H1 (cell line): ENCODE data around the gene SF3B2. TPM values are rescaled to one million over a fixed set of nuclear protein-coding genes. Genes with fewer than 3 reads are reported as not detected.
"Not testable (repeated sequence)": the region's sequence is repeated elsewhere in the genome, so short reads cannot be mapped to it uniquely, and the experiment has no call there.

Experiments used
- CTCF ChIA-PET: fragments of 300-600 bp; sonication (Branson Sonifier 250); formaldehyde crosslinking; loops from one replicate; lab custom pipeline; 2021; ENCODE audit not compliant: partially characterized antibody; lab: Charles Lee
- POLR2A ChIA-PET: fragments of 300-600 bp; sonication (Branson Sonifier 250); formaldehyde crosslinking; loops from one replicate; lab custom pipeline; 2021; ENCODE audit warnings: inconsistent platforms; ENCODE audit not compliant: partially characterized antibody; lab: Charles Lee
- DNase-seq, 2 experiments: peaks; one replicate each; pipeline versions ENCODE4 v3.0.0 to v3.0.0-alpha.2; 2010 to 2022; ENCODE audit warnings: low spot score in 2 of 2, low read depth in 1 of 2, mixed read lengths in 1 of 2
- FAIRE-seq: peaks from 2 replicates; lab custom pipeline; 2011; peaks lifted over from hg19 to GRCh38; lab: Jason Lieb, UNC
- H2AFZ ChIP-seq: 2 replicates; pipeline ENCODE4 v1.8.1; 2012; ENCODE audit warnings: low read length, inconsistent platforms
- H2AK5ac ChIP-seq: 2 replicates; pipeline ENCODE4 v1.6.1; 2013; ENCODE audit warnings: low read depth, low read length
- H2BK120ac ChIP-seq: replicated peaks from 2 replicates; pipeline ENCODE3; 2013; ENCODE audit warnings: low read depth, low read length, inconsistent platforms
- H2BK12ac ChIP-seq: 2 replicates; pipeline ENCODE4 v1.6.1; 2013; ENCODE audit warnings: low read depth, low read length
- H2BK15ac ChIP-seq: 2 replicates; pipeline ENCODE4 v1.6.1; 2013; ENCODE audit warnings: low read length
- H2BK20ac ChIP-seq: 2 replicates; pipeline ENCODE4 v1.6.1; 2013; ENCODE audit warnings: low read length
- H2BK5ac ChIP-seq: 2 replicates; pipeline ENCODE4 v1.6.1; 2013; ENCODE audit warnings: low read depth, low read length
- H3K14ac ChIP-seq: 2 replicates; pipeline ENCODE4 v1.6.1; 2013; ENCODE audit warnings: inconsistent platforms; ENCODE audit not compliant: insufficient read length
- H3K18ac ChIP-seq: 2 replicates; pipeline ENCODE4 v1.6.1; 2013; ENCODE audit warnings: low read length; ENCODE audit errors: extremely low read depth
- H3K23ac ChIP-seq: 2 replicates; pipeline ENCODE4 v1.6.1; 2013; ENCODE audit warnings: inconsistent platforms; ENCODE audit not compliant: insufficient read length
- H3K23me2 ChIP-seq: 2 replicates; pipeline ENCODE4 v1.6.1; 2013; ENCODE audit warnings: low read depth, low read length
- H3K27ac ChIP-seq: 2 replicates; pipeline ENCODE4 v1.6.1; 2011; ENCODE audit warnings: low read depth, low read length, inconsistent platforms
- H3K27me3 ChIP-seq, 4 experiments: replicated peaks in 1 of 4; 1 replicate in 1 of 4; 2 replicates in 3 of 4; pipeline versions ENCODE4 v1.6.1 to v1.8.1; 2011 to 2013; ENCODE audit warnings: low read length in 3 of 4, mild to moderate bottlenecking in 3 of 4, inconsistent platforms in 2 of 4, mixed read lengths in 2 of 4, moderate library complexity in 1 of 4; ENCODE audit not compliant: control insufficient read depth in 3 of 4, insufficient read depth in 3 of 4; ENCODE audit errors: extremely low read depth in 1 of 4
- H3K36me3 ChIP-seq, 4 experiments: 2 replicates each; pipeline versions ENCODE4 v1.6.1 to v1.8.1; 2011 to 2013; ENCODE audit warnings: mild to moderate bottlenecking in 4 of 4, low read length in 3 of 4, moderate library complexity in 2 of 4, control low read depth in 1 of 4, inconsistent platforms in 1 of 4; ENCODE audit not compliant: insufficient read depth in 4 of 4, control insufficient read depth in 2 of 4
- H3K4ac ChIP-seq: replicated peaks from 2 replicates; pipeline ENCODE3; 2013; ENCODE audit warnings: low read length, low read depth, mixed read lengths, inconsistent platforms; ENCODE audit not compliant: insufficient read length
- H3K4me1 ChIP-seq, 4 experiments: replicated peaks in 1 of 4; 1 replicate in 1 of 4; 2 replicates in 3 of 4; pipeline versions ENCODE4 v1.6.1 to v1.8.1; 2011 to 2013; ENCODE audit warnings: low read length in 3 of 4, inconsistent platforms in 2 of 4, mixed read lengths in 1 of 4; ENCODE audit not compliant: insufficient read depth in 4 of 4, control insufficient read depth in 3 of 4
- H3K4me2 ChIP-seq, 2 experiments: 2 replicates each; pipeline versions ENCODE4 v1.6.1 to v1.8.1; 2011 to 2013; ENCODE audit warnings: low read depth in 2 of 2, low read length in 2 of 2, control low read depth in 1 of 2, inconsistent platforms in 1 of 2, mild to moderate bottlenecking in 1 of 2; ENCODE audit not compliant: insufficient read depth in 1 of 2
- H3K4me3 ChIP-seq, 4 experiments: fragments of 200-600, 300-600 bp in 1 of 4; sonication (generic), shearing (Covaris generic), sonication (Bioruptor Twin) in 1 of 4; 2 replicates each; pipeline versions ENCODE4 v1.5.1 to v1.8.1; 2011 to 2016; ENCODE audit warnings: low read length in 4 of 4, low read depth in 3 of 4, control low read depth in 2 of 4, inconsistent platforms in 2 of 4, mild to moderate bottlenecking in 2 of 4, mixed read lengths in 1 of 4, moderate library complexity in 1 of 4; ENCODE audit not compliant: insufficient read depth in 2 of 4; ENCODE audit errors: extremely low read depth in 1 of 4
- H3K56ac ChIP-seq: replicated peaks from 2 replicates; pipeline ENCODE3; 2013; ENCODE audit warnings: low read depth, mild to moderate bottlenecking, mixed read lengths, low read length, inconsistent platforms; ENCODE audit not compliant: insufficient read length
- H3K79me1 ChIP-seq: 2 replicates; pipeline ENCODE4 v1.6.1; 2013; ENCODE audit warnings: low read depth, low read length, control low read depth
- H3K79me2 ChIP-seq, 2 experiments: 2 replicates each; pipeline versions ENCODE4 v1.6.1 to v1.8.1; 2012 to 2013; ENCODE audit warnings: low read length in 2 of 2, mild to moderate bottlenecking in 2 of 2, inconsistent platforms in 1 of 2; ENCODE audit not compliant: insufficient read depth in 2 of 2, control insufficient read depth in 1 of 2
- H3K9ac ChIP-seq, 4 experiments: replicated peaks in 1 of 4; 1 replicate in 1 of 4; 2 replicates in 3 of 4; pipeline versions ENCODE4 v1.6.1 to v1.8.1; 2011 to 2013; ENCODE audit warnings: low read depth in 3 of 4, low read length in 3 of 4, control low read depth in 2 of 4, mild to moderate bottlenecking in 2 of 4, moderate library complexity in 2 of 4, inconsistent platforms in 1 of 4; ENCODE audit errors: extremely low read depth in 1 of 4
- H3K9me3 ChIP-seq, 2 experiments: 2 replicates each; pipeline versions ENCODE4 v1.6.1 to v1.8.1; 2012 to 2013; ENCODE audit warnings: mild to moderate bottlenecking in 2 of 2, moderate library complexity in 2 of 2, control low read depth in 1 of 2, inconsistent platforms in 1 of 2, low read depth in 1 of 2, low read length in 1 of 2, mixed read lengths in 1 of 2; ENCODE audit not compliant: insufficient read depth in 2 of 2
- H4K20me1 ChIP-seq, 2 experiments: replicated peaks in 1 of 2; 2 replicates each; pipeline versions ENCODE3 to v1.8.1; 2011 to 2013; ENCODE audit warnings: inconsistent platforms in 2 of 2, low read length in 2 of 2, mild to moderate bottlenecking in 1 of 2; ENCODE audit not compliant: insufficient read depth in 2 of 2, control insufficient read depth in 1 of 2
- H4K5ac ChIP-seq: 2 replicates; pipeline ENCODE4 v1.6.1; 2013; ENCODE audit warnings: low read length, low read depth, mixed read lengths, inconsistent platforms; ENCODE audit not compliant: insufficient read length
- H4K8ac ChIP-seq: 2 replicates; pipeline ENCODE4 v1.8.0; 2013; ENCODE audit warnings: mild to moderate bottlenecking, moderate library complexity, low read length, inconsistent platforms; ENCODE audit not compliant: insufficient read depth; ENCODE audit errors: extremely low read depth
- H4K91ac ChIP-seq: replicated peaks from 2 replicates; pipeline ENCODE3; 2013; ENCODE audit warnings: low read length, mixed read lengths, inconsistent platforms; ENCODE audit not compliant: insufficient read length
- RFX5 ChIP-seq: IDR thresholded peaks from 2 replicates; pipeline ENCODE4 v1.6.1; 2011; ENCODE audit warnings: low read depth, low read length, improper control_type of control experiment, borderline replicate concordance
- WGBS, 2 experiments: shearing (Covaris generic) in 1 of 2; methylation state at CpG; one replicate each; pipeline versions ENCODE4 v1.1.6 to v1.1.7; 2013 to 2015; ENCODE audit warnings: low lambda C conversion rate in 2 of 2, mixed read lengths in 2 of 2, inconsistent platforms in 1 of 2, low coverage in 1 of 2, missing lambda C conversion rate in 1 of 2; ENCODE audit not compliant: insufficient replicate concordance in 2 of 2, insufficient coverage in 1 of 2, insufficient read length in 1 of 2; ENCODE audit errors: extremely low coverage in 1 of 2, missing lambda C conversion rate in 1 of 2; 5-methylcytosine and 5-hydroxymethylcytosine counted together
- polyA plus RNA-seq, 7 experiments: library from polyadenylated mRNA; depleted of rRNA in 3 of 7; stranded (reverse) in 5 of 7; unstranded in 2 of 7; fragments of >200 nt in 5 of 7; fragments of 200-250 nt in 2 of 7; gene quantifications; 1 replicate in 5 of 7; 2 replicates in 1 of 7; 4 replicates in 1 of 7; pipeline versions ENCODE4 v1.2.1 to v1.2.3, GENCODE V29; 2011 to 2013; ENCODE audit warnings: missing spikeins in 2 of 7, mixed read lengths in 2 of 7
- total RNA-seq: library from RNA; stranded (reverse); fragmentation: NEBNext Ultra II Directional; extraction: Animal tissue kit (Norgen Biotek cat#: 25700); gene quantifications from 2 replicates; pipeline ENCODE4 v1.2.1, GENCODE V29; 2021
- TF ChIP-seq, protein P1 (sequence below), 3 experiments: IDR thresholded peaks; 1 replicate in 2 of 3; 2 replicates in 1 of 3; pipeline versions ENCODE4 v1.5.1 to v1.6.1; 2011; ENCODE audit warnings: low read length in 3 of 3, mild to moderate bottlenecking in 3 of 3, inconsistent platforms in 2 of 3, low read depth in 1 of 3, moderate library complexity in 1 of 3; ENCODE audit not compliant: insufficient read depth in 1 of 3; ENCODE audit errors: control extremely low read depth in 1 of 3
- TF ChIP-seq, protein P2 (sequence below): IDR thresholded peaks from 2 replicates; pipeline ENCODE4 v1.6.1; 2012; ENCODE audit warnings: inconsistent platforms
- TF ChIP-seq, protein P3 (sequence below): IDR thresholded peaks from 2 replicates; pipeline ENCODE4 v1.6.1; 2011; ENCODE audit warnings: low read depth, mild to moderate bottlenecking, low read length; ENCODE audit not compliant: insufficient read depth

SF3B2 gene
- total and polyA plus RNA-seq, 2 of the 8 experiments (the other 6 are each of a cell fraction or from before 2014, with no cell fraction given): 182 to 237 TPM

DNA sequence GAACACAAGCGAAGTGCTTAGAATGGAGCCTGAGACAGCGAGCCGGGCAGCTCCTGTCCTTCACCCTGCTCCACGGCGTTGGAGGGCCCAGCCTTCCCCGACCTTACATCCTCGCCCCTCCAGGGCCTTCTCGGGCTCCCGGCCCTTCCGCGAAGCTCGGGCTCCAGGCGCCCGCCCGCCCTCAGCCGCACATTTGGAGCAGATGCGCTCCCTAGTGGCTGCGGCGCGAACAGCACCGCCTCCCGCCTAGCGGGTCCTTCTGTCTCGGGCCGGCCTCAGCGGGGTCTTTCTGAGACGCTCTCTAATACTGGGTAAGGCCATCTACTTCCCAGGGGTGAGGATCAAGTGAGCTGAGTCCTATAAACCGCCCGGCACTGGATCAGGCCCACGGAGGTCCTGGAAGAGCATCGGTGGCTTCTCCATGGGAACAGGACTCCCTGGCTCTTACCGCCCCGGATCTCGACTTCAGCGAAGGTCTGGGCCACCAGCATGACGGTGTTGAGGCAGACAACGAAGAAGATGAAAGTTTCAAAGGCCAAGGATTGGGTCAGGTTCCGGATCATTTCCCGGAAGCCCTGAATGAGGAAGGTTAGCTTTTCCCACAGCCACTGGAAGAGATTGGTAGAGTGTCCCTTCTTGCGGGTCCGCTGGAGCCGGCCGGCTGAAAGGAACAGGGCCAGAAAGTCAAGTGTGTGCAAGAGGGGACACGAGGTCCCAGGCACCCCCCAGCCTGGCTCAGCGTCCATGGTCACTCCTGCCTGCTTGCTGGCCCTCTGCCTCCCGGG lies 29.6 kb upstream of the SF3B2 start (continued):
- TF ChIP-seq, protein P1, sequence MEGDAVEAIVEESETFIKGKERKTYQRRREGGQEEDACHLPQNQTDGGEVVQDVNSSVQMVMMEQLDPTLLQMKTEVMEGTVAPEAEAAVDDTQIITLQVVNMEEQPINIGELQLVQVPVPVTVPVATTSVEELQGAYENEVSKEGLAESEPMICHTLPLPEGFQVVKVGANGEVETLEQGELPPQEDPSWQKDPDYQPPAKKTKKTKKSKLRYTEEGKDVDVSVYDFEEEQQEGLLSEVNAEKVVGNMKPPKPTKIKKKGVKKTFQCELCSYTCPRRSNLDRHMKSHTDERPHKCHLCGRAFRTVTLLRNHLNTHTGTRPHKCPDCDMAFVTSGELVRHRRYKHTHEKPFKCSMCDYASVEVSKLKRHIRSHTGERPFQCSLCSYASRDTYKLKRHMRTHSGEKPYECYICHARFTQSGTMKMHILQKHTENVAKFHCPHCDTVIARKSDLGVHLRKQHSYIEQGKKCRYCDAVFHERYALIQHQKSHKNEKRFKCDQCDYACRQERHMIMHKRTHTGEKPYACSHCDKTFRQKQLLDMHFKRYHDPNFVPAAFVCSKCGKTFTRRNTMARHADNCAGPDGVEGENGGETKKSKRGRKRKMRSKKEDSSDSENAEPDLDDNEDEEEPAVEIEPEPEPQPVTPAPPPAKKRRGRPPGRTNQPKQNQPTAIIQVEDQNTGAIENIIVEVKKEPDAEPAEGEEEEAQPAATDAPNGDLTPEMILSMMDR (IDR thresholded peaks at IDR 0.05; ENCODE audit: control extremely low read depth in 1 of 3, insufficient read depth in 1 of 3, low read depth in 1 of 3, low read length in 3 of 3): peak; percentile 86 to 96 (median 86)
- TF ChIP-seq, protein P2, sequence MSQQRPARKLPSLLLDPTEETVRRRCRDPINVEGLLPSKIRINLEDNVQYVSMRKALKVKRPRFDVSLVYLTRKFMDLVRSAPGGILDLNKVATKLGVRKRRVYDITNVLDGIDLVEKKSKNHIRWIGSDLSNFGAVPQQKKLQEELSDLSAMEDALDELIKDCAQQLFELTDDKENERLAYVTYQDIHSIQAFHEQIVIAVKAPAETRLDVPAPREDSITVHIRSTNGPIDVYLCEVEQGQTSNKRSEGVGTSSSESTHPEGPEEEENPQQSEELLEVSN: 0 out of 2 replicates have a peak, but pooled peaks have one; percentile 34
- TF ChIP-seq, protein P3, sequence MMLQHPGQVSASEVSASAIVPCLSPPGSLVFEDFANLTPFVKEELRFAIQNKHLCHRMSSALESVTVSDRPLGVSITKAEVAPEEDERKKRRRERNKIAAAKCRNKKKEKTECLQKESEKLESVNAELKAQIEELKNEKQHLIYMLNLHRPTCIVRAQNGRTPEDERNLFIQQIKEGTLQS: no peak
- no peak for TF ChIP-seq RFX5

GRCh38 chr11:66023186-66023440 lies 29.1 kb upstream of the SF3B2 start:
- H3K27ac ChIP-seq, H4K5ac ChIP-seq, H3K36me3 ChIP-seq, H2BK15ac ChIP-seq, H4K91ac ChIP-seq, H2AK5ac ChIP-seq, H3K14ac ChIP-seq, H4K20me1 ChIP-seq, H3K79me2 ChIP-seq, H3K18ac ChIP-seq, H2BK20ac ChIP-seq, H2AFZ ChIP-seq, H3K23me2 ChIP-seq, H4K8ac ChIP-seq, H3K4me3 ChIP-seq, H2BK120ac ChIP-seq, H3K23ac ChIP-seq, DNase-seq, H2BK5ac ChIP-seq, H3K9me3 ChIP-seq, H3K9ac ChIP-seq, H3K56ac ChIP-seq, H3K79me1 ChIP-seq, H3K4ac ChIP-seq, FAIRE-seq, H3K4me1 ChIP-seq, H3K4me2 ChIP-seq: not testable (repeated sequence)
- WGBS, 2 experiments: 88% methylated on average over 4 of the region's 5 CpGs; no CpG with 5 or more reads in 1 of the 2 experiments
- CTCF ChIA-PET: interaction anchor here (1.0 to 4.1 kb wide), 18 partner anchors 10 to 171 kb away, joined by 3 to 39 read pairs (median 9); partner anchors contain the start of genes BANF1, CST6, CTSW and EIF1AD
- POLR2A ChIA-PET: interaction anchor here (1.7 kb wide), 1 partner anchor 21 kb away, joined by 6 read pairs; the partner anchor contains the start of genes BANF1 and EIF1AD
- Histone ChIP-seq H3K27me3 (peaks cover 0 to 18% (median 5%) of the 10 kb centered on the region in 4 experiments; a peak in 4 of 7 replicates), H2BK12ac (peak overlapping the region; percentile 39; the same call in 1 of the 2 replicates)
